ENCODE data around the gene RALGAPA2.

RALGAPA2 gene

GRCh38 chr20:20423117-20423516 is 289.3 kb downstream of the RALGAPA2 start:
- DNase-seq, result no peak

GRCh38 chr20:20417876-20418676 is 294.4 kb downstream of the RALGAPA2 start:
- no peak for DNase-seq

- no peak for DNase-seq
These were observed 297.1 kb downstream of the RALGAPA2 start for GRCh38 chr20:20415321-20415720.

GRCh38 chr20:20414640-20415220 is 297.7 kb downstream of the RALGAPA2 start:
- no peak for DNase-seq

- peak; percentile 75 for DNase-seq
These were observed 298.6 kb downstream of the RALGAPA2 start for GRCh38 chr20:20413810-20414281.

GRCh38 chr20:20412750-20413149 is 299.7 kb downstream of the RALGAPA2 start:
- no peak for DNase-seq

GRCh38 chr20:20411836-20412235 is 300.6 kb downstream of the RALGAPA2 start:
- no peak for DNase-seq

- peak; percentile 47 for DNase-seq
These were observed 301.0 kb downstream of the RALGAPA2 start for GRCh38 chr20:20411402-20411801.

- DNase-seq, result peak; percentile 67
These were observed 301.8 kb downstream of the RALGAPA2 start for GRCh38 chr20:20410678-20411077.

- peak; percentile 59 for DNase-seq
These were observed 303.1 kb downstream of the RALGAPA2 start for GRCh38 chr20:20409331-20409730.

GRCh38 chr20:20407891-20408805 is 304.3 kb downstream of the RALGAPA2 start:
- DNase-seq, result peak; percentile 54

- DNase-seq, result no peak
These were observed 306.1 kb downstream of the RALGAPA2 start for GRCh38 chr20:20406306-20406705.

GRCh38 chr20:20405623-20406022 is 306.8 kb downstream of the RALGAPA2 start:
- no peak for DNase-seq

GRCh38 chr20:20404633-20405032 is 307.8 kb downstream of the RALGAPA2 start:
- DNase-seq, result no peak

- DNase-seq, result no peak
These were observed 310.5 kb downstream of the RALGAPA2 start for GRCh38 chr20:20401991-20402390.

GRCh38 chr20:20399531-20400500 is 312.6 kb downstream of the RALGAPA2 start:
- no peak for DNase-seq

- no peak for DNase-seq
These were observed 314.3 kb downstream of the RALGAPA2 start for GRCh38 chr20:20398123-20398522.

- no peak for DNase-seq
These were observed 315.6 kb downstream of the RALGAPA2 start for GRCh38 chr20:20396794-20397193.

- peak; percentile 71 for DNase-seq
These were observed 316.4 kb downstream of the RALGAPA2 start for GRCh38 chr20:20395903-20396568.

- no peak for DNase-seq
These were observed 317.4 kb downstream of the RALGAPA2 start for GRCh38 chr20:20395087-20395486.

Measured in retina (tissue), 1 donor.